Astrocyte of the cerebellum (primary cell): ENCODE data around the gene CACNA1G.

Experiments used
- DNase-seq: peaks from one replicate; pipeline ENCODE4 v3.0.0-alpha.2; 2011; ENCODE audit warnings: low read depth
- H3K4me3 ChIP-seq: 2 replicates; pipeline ENCODE4 v1.5.1; 2011; ENCODE audit warnings: mild to moderate bottlenecking, low read depth, low read length, moderate library complexity
- in situ Hi-C: cut with HindIII; loops from 2 replicates; pipeline ENCODE4 v1.10.0; 2017; ENCODE audit warnings: low sequenced_read_pairs
- TF ChIP-seq, protein P1 (sequence below): IDR thresholded peaks from 2 replicates; pipeline ENCODE4 v1.5.1; 2012; ENCODE audit warnings: low read length, low read depth, moderate library complexity, mild to moderate bottlenecking; ENCODE audit errors: missing control alignments

Gene CACNA1G

DNA sequence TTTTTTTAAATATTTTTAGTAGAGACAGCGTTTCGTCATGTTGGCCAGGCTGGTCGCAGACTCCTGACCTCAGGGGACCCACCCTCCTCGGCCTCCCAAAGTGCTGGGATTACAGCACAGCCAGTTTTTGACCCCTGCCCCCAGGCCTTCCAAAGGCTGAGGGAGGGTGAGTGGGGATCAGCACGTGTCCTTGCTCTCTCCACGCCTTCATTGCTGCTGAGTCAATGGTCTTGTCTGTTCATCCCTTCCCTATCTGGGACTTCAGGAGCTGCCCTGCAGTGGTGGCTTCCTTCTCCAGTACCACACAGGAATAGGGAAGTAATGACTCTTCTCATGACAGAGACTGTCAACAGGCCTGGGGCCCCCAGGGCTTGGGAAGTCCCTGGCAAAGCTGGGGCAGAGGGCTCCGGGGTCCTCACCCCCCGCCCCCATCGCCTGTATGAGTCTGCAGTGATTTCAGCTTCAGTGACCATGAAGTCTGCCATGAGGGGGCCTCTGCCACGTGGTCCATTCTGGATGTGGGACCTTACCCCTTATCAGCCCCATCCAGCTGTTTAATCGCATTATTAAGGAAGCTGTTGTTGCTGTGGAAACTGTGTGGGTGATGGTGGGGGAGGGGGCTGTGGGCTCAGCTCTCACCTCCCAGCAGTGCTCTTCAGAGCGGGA lies 80.3 kb downstream of the CACNA1G start:
- DNase-seq: no peak
- no peak overlapping the region for H3K4me3 ChIP-seq
- in situ Hi-C loops: no loop called here
- TF ChIP-seq, protein P1, sequence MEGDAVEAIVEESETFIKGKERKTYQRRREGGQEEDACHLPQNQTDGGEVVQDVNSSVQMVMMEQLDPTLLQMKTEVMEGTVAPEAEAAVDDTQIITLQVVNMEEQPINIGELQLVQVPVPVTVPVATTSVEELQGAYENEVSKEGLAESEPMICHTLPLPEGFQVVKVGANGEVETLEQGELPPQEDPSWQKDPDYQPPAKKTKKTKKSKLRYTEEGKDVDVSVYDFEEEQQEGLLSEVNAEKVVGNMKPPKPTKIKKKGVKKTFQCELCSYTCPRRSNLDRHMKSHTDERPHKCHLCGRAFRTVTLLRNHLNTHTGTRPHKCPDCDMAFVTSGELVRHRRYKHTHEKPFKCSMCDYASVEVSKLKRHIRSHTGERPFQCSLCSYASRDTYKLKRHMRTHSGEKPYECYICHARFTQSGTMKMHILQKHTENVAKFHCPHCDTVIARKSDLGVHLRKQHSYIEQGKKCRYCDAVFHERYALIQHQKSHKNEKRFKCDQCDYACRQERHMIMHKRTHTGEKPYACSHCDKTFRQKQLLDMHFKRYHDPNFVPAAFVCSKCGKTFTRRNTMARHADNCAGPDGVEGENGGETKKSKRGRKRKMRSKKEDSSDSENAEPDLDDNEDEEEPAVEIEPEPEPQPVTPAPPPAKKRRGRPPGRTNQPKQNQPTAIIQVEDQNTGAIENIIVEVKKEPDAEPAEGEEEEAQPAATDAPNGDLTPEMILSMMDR: no peak

DNA sequence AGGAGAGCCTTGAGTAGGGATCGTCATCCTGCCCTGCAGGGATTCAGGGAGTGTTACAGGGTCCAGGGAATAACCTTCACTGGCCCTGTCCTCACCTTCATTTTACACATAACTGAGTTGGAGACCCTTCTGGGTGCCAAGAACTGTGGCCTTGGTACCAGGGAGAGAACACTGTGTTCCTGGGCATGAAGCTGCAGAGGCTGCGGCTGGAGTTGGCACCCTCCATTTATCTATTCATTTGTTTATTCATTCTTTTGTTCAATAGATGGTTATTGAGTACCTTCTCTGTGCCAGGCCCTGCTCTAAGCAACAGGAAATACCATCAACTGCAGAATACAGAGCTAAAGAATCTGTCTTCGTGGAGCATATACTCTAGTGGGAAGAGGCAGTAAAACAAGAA lies 80.8 kb downstream of the CACNA1G start:
- in situ Hi-C loops: no loop called here
- TF ChIP-seq, protein P1: no peak
- no peak overlapping the region for H3K4me3 ChIP-seq
- no peak for DNase-seq

DNA sequence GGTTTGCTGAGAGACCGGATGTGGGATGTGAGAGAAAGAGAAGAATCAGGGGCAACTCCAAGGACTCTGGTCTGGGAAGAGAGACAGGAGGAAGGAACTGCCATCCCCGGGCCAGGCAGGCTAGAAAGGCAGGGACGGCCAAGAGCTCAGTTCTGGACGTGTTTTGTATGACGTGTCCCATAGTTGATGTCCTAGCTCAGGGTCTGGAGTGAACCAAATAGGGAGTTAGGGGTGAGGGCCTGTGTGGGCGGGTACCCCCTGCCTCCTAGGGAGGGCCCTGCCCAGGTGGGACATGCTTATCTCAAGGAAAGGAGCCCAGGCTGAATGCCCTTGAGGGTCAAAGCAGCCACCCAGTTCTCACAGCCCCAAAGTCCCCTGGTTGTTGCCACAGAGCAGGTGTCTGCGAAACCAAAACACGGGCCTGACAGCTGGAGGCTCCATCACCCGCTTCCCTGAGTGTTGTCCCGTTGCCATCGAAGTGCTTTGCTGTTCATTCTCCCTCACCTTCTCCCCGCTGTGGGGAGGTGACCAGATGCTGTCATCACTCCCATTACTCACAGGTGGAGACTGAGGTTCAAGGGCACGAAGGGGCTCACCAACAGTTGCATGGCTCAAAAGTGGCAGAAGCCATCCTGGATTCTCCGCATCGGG lies 81.7 kb downstream of the CACNA1G start:
- in situ Hi-C loops: no loop called here
- DNase-seq: no peak
- TF ChIP-seq, protein P1: no peak
- H3K4me3 ChIP-seq: no peak overlapping the region

DNA sequence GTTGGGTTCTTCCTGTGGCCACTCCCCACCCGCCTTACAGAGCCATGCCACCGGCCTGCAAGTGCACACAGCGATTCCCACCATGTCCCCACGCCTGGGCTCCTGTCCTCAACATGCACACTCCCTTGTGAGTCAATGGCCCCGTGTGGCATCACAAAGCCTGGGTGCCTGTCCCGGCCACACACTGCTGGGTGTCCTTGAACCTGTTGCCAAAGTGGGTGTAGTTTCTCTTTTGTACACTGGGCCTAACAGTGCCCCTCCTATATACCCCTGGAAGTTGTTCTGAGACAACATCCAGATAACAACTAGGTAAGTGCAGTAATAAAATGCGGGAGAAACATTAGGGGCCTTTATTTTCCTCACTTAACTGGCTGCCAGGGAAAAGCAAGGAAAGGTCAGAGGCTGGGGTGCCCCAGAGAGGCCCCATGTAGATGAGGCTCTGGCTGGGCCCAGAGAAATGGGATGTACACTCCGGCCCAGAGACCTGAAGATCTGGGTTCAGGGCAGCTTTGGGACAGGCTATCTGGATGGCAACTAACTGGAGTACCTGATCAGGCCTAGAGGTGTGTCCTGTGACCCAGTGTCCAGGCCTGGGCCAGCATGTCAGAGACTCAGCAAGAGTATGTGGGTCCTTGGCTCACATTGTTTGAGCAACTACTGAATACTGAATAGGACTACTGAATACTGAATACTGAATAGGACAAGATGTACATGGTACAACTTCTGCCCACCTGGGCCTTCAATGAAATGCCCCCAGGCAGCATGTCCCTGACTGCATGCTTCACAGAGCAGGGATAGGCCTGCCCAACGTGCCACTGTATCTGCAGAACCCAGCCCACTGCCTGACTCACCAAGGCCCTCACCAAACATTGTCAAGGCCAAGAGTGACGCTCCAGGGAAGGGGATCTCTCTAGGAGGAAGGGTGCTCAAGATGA lies 82.5 kb downstream of the CACNA1G start:
- TF ChIP-seq, protein P1: no peak
- in situ Hi-C loops: no loop called here
- no peak overlapping the region for H3K4me3 ChIP-seq
- no peak for DNase-seq

DNA sequence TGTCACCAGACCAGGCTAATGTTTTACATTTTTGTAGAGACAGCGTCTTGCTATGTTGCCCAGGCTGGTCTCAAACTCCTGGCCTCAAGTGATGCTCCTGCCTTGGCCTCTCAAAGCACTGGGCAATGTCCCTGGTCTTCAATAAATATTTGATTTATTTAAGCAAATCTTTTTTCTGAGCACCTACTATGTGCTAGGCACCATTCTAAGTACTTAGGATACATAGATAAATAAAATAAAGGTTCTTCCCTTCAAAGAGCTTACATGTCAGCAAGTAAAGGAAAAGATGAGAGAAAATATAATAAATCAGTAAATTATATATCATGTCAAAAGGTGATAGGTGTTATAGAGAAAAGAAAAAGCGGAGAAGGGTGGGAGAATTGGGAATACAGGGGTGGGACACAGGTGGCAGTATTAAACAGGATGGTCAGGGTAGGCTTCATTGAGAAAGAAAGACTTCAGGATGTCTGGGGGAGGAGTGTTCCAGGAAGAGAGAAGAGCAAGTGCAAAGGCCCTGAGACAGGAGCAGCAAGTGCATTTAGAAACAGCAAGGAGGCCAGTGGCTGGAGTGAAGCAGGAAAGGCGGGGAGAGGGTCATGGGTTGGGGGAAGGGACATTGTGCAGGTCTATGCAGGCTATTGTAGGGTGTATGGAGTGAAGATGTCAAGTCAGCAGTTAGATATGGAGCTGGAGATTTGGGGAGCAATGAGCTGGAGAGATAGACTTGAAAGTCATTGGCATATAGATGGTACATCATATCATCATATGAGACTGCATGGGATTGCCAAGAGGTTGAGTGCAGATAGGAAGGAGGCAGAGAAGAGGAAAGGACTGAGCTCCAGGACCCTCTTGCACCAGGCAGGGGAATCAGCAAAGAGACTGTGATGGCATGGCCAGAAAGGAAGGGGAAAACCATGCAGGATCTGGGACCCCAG lies 85.5 kb downstream of the CACNA1G start:
- DNase-seq: no peak
- TF ChIP-seq, protein P1: no peak
- no peak overlapping the region for H3K4me3 ChIP-seq
- in situ Hi-C loops: no loop called here
